HG03439 (cell line): ENCODE results near the gene PHLDA3.

Experiments used
- ATAC-seq: cut with Tn5 transposase; IDR thresholded peaks from one replicate; pipeline ENCODE4 v1.9.1; 2021; ENCODE audit warnings: mild to moderate bottlenecking, moderate library complexity; ENCODE audit not compliant: unreplicated experiment

The PHLDA3 gene

GRCh38 chr1:201436393-201436792, 32.6 kb downstream of the PHLDA3 start:
- no peak for ATAC-seq

- no peak for ATAC-seq
These were observed 34.7 kb downstream of the PHLDA3 start for GRCh38 chr1:201434266-201434665.

GRCh38 chr1:201433609-201434008, 35.4 kb downstream of the PHLDA3 start:
- no peak for ATAC-seq

GRCh38 chr1:201430776-201431175, 38.2 kb downstream of the PHLDA3 start:
- ATAC-seq, result no peak

- ATAC-seq, result no peak
These were observed 39.1 kb downstream of the PHLDA3 start for GRCh38 chr1:201429736-201430501.

GRCh38 chr1:201427963-201428362, 41.0 kb downstream of the PHLDA3 start:
- ATAC-seq, result no peak

GRCh38 chr1:201426479-201427310, 42.3 kb downstream of the PHLDA3 start:
- no peak for ATAC-seq

GRCh38 chr1:201424146-201424545, 44.8 kb downstream of the PHLDA3 start:
- ATAC-seq, result no peak

GRCh38 chr1:201423655-201424054, 45.3 kb downstream of the PHLDA3 start:
- ATAC-seq, result no peak

GRCh38 chr1:201422436-201423030, 46.5 kb downstream of the PHLDA3 start:
- ATAC-seq, result no peak

GRCh38 chr1:201422026-201422425, 47.0 kb downstream of the PHLDA3 start:
- no peak for ATAC-seq

GRCh38 chr1:201421041-201421440, 47.9 kb downstream of the PHLDA3 start:
- ATAC-seq, result no peak

- no peak for ATAC-seq
These were observed 48.4 kb downstream of the PHLDA3 start for GRCh38 chr1:201420608-201421002.

GRCh38 chr1:201419746-201420607, 49.0 kb downstream of the PHLDA3 start:
- ATAC-seq, result no peak

- ATAC-seq, result no peak
These were observed 49.7 kb downstream of the PHLDA3 start for GRCh38 chr1:201419256-201419655.

GRCh38 chr1:201418461-201418860, 50.5 kb downstream of the PHLDA3 start:
- ATAC-seq, result no peak
